GM19351 (cell line): ENCODE data around the gene HLA-A.

Experiments
- ATAC-seq: cut with Tn5 transposase; IDR thresholded peaks from one replicate; pipeline ENCODE4 v1.9.1; 2021; ENCODE audit warnings: mild to moderate bottlenecking, moderate library complexity; ENCODE audit not compliant: unreplicated experiment

HLA-A gene

DNA sequence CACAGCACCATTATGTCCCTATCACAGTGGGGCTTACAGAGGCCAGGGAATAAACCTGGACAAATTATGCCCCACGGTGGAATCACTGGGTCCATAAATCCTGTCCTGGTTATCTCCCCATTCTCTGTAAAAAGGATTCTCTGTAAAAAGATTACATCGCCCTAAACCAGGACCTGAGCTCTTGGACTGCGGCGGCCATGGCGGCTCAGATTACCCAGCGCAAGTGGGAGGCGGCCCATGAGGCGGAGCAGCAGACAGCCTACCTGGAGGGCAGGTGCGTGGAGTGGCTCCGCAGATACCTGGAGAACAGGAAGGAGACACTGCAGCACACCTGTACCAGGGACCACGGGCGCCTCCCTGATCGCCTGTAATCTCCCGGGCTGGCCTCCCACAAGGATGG is 8.4 kb upstream of the HLA-A start:
- ATAC-seq = no peak

DNA sequence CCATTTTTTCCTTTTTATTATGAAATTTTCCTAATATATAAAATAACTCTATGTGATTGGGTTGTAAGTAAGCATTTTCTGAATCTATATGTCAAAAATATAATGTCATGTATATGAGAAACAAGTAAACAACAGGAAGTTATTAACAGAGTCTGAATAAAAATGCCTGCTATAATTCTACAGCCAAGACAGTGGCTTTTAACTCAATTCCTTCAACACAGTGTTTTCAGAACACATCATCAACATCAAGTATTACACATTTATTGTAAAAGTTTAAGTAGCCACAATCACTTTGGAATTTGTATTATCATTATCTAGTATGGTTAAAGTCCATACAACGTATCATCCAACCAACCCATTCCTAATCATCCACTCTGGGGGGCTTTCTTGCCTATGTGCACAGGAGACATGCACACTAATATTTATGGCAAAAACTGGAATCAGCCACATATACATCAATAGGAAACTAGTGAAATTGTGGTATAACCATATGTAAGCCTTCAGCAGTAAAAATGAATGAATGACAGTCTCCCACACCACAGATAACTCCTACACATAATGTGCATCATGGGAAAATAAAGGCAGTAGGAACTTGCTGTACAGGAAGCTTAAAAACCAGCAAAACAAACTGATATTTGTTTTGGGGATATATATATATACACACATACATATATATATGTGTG is 6.9 kb upstream of the HLA-A start:
- ATAC-seq = no peak

DNA sequence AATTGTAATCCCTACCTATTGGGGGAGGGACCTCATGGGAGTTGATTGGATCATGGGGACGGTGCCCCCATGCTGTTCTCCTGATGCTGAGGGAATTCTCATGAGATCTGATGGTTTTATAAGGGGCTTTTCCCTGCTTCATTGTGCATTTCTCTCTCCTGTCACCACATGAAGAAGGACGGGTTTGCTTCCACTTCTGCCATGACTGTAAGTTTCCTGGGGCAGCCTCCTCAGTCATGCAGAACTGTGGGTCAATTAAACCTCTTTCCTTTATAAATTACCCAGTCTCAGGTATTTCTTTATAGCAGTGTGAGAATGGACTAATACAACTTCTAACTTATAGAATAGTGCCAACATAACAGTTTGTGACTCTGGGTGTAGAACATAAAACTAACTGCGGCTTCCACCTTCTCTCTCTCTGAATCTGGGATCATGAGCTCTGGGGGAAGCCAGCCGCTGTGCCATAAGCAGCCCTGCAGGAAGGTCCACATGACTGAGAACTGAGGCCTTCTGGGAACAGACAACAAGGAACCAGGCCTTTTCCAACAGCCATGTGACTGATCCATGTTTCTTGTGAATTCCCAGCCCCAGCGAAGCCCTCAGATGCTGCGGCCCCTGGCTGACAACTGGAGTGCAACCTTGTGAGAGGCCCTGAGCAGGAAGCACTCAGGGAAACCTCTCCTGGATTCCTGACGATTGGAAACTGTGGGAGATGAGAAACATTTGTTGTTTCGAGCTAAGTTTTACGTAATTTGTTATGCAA is 3.4 kb upstream of the HLA-A start:
- no peak for ATAC-seq

DNA sequence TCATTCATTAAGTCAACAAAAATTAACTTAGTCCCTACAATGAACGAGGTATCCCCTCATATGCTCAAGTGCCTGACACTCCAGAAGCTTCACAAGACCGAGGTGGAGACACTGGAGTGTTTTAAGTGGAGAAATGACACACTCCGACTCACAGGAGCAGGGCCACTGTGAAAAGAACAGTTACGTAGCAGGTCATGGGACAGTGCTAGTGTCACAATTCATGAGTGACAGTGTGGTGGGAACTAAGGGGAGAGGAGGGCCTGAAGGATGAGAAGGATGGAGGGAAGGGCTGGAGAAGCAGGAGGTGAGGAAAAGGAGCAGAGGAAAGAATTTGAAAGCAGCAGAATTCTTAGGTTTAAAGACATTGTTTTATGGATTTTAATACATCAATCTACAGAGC is 1.3 kb upstream of the HLA-A start:
- no peak for ATAC-seq

DNA sequence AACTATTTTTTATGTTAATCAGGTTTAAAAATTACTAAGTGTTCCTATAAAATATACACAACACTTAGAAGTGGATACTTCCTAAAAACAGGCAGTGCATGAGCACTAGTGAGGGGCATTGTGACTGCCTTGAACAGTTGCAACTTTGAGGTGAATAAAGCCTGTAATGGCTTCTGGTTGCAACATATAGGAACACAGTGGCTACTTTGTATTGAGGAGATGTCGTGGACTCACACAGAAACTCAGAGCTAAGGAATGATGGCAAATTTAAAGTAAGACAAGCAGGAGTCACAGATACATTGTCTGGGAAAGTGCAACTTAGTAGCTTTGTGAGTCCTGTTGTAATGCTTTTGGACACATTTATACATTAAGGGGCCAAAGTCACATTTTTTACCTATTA is 861 bp upstream of the HLA-A start:
- no peak for ATAC-seq

DNA sequence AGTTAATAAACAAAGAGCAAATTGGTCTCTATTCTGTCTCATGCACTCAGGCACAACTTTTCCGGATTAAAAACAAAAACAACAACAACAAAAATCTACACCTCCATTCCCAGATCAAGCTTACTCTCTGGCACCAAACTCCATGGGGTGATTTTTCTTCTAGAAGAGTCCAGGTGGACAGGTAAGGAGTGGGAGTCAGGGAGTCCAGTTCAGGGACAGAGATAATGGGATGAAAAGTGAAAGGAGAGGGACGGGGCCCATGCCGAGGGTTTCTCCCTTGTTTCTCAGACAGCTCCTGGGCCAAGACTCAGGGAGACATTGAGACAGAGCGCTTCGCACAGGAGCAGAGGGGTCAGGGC is 437 bp upstream of the HLA-A start:
- ATAC-seq = no peak

DNA sequence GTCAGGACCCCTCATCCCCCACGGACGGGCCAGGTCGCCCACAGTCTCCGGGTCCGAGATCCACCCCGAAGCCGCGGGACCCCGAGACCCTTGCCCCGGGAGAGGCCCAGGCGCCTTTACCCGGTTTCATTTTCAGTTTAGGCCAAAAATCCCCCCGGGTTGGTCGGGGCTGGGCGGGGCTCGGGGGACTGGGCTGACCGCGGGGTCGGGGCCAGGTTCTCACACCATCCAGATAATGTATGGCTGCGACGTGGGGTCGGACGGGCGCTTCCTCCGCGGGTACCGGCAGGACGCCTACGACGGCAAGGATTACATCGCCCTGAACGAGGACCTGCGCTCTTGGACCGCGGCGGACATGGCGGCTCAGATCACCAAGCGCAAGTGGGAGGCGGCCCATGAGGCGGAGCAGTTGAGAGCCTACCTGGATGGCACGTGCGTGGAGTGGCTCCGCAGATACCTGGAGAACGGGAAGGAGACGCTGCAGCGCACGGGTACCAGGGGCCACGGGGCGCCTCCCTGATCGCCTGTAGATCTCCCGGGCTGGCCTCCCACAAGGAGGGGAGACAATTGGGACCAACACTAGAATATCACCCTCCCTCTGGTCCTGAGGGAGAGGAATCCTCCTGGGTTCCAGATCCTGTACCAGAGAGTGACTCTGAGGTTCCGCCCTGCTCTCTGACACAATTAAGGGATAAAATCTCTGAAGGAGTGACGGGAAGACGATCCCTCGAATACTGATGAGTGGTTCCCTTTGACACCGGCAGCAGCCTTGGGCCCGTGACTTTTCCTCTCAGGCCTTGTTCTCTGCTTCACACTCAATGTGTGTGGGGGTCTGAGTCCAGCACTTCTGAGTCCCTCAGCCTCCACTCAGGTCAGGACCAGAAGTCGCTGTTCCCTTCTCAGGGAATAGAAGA is 978 bp downstream of the HLA-A start:
- ATAC-seq = no peak

DNA sequence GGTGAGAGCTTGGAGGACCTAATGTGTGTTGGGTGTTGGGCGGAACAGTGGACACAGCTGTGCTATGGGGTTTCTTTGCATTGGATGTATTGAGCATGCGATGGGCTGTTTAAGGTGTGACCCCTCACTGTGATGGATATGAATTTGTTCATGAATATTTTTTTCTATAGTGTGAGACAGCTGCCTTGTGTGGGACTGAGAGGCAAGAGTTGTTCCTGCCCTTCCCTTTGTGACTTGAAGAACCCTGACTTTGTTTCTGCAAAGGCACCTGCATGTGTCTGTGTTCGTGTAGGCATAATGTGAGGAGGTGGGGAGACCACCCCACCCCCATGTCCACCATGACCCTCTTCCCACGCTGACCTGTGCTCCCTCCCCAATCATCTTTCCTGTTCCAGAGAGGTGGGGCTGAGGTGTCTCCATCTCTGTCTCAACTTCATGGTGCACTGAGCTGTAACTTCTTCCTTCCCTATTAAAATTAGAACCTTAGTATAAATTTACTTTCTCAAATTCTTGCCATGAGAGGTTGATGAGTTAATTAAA is 3.0 kb downstream of the HLA-A start:
- ATAC-seq = no peak

DNA sequence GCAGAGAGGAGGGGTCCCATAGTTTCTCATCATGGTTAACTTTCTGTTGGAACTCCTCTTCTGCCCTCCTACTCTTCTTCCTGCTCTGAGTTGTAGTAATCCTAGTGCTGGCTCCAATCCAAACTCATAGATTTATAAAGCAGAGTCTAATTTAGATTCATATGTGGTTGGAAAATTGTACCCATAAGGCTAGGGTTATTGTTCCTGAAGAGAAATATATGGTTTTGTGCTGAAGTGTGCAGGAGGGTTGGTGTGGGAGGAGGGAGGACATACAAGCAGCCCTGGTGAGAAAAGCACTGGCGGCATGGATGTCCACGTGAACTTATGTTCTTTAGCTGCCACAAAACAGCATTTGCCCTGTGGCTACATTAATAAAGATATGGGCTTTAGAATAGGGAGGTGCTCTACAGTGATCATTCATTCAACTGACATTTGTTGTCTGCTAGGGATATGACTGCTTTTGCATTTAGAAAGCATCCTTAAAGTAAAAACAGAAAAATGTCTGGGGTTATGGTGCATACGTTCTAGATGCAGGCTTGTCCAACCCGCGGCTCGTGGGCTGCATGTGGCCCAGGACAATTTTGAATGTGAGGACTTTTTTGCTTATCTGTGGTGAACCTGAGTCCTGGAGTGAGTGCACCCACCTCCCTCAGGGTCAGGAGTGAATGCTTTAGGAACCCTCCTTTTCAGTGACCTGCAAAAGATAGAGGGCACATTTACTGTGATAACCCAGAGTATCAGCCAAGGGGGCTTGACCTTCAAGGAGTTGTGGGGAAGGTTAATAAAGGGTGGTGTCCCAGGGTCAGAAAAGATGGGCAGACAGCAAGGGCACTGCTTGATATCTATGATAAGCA is 4.1 kb downstream of the HLA-A start:
- no peak for ATAC-seq

DNA sequence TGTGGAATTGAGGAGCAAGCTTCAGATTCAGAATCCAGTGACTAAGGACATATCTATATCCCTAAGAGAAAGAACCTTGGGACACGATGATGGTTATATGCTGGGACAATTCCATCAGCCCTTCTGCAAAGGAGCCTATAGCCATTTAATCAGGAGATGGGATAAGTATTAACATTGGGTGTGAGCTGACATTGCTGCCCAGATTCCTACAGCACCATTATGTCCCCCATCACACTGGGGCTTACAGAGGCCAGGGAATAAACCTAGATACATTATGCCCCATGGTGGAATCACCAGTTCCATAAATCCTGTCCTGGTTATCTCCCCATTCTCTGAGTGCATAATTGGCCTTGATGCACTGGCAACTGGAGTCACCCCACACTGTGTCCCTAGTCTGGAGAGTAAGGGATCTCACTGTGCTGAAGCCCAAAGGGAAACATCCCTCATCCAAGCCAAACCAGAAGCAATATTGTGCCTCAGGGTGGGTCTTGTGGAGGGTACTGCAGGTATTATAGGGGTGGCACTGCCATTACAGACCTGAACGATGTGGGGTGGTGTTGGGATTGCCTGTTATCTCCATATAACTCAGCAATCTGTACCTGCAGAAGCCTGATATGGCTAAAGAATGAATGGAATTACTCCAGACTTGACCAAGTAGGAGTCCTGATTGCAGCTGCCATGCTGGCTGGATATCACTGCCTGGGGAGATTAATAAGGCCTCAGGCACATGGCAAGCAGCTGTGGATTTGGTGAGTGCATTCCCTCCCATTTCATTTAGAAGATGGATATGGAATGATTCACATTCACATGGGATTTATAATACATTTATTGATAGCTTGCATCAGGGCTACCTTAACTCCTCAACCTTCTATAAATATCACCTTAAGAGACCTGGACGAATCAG is 5.0 kb downstream of the HLA-A start:
- ATAC-seq = no peak

DNA sequence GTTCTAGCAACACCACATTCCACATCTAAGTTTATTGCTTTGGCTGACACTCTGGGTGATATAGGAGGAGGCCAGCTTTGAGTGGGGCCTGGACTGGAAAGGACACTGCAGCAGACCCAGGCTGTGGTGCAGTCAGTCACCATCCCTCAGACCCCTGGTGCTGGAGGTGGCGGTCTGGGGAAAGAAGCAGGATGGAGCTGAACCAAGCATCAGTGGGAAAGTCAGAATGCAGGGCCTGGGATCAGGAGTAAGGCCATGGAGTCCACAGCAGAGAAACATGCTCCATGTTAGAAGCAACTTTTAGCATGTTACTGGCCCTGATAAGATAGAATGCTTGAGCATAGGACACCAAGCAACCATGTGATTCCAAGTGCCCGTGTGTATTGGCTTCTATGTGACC is 5.9 kb downstream of the HLA-A start:
- ATAC-seq = no peak

DNA sequence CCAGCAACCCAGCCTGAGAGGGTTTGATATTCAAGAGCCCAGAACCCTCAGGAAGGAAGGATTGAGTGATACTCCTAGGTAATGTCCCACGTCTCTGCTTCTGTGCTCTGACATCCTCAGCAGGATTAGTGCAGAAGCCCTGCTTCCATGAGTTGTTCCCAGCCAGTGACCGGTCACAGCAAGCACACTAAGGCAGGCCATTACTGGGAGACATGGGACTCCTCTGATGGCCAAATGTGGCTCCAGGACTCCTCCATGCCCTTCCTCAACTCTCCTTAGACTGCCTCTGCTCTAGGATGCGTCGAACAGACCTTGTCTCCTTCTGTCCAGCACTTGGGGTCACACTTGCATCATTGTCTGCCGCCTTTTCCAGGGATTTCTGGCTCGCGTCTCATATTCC is 7.6 kb downstream of the HLA-A start:
- ATAC-seq = no peak

DNA sequence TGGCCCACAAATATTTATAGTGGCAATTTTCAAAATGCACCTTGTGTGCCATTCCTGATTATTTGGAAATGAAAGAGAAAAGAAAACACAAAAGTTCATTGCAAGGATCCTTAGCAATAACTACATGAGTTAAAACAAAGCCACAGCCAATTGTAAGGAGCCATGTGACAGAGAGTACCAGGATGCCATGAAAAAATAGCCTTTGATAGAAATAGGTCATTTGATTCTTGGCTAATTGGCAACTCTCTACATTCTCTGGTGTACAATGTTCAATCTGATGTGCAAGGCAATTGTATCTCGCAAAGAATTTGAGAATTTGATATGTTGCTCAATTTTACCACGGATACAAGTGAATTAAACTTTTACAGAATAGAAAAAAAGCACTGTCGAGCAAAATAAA is 9.6 kb downstream of the HLA-A start:
- no peak for ATAC-seq

DNA sequence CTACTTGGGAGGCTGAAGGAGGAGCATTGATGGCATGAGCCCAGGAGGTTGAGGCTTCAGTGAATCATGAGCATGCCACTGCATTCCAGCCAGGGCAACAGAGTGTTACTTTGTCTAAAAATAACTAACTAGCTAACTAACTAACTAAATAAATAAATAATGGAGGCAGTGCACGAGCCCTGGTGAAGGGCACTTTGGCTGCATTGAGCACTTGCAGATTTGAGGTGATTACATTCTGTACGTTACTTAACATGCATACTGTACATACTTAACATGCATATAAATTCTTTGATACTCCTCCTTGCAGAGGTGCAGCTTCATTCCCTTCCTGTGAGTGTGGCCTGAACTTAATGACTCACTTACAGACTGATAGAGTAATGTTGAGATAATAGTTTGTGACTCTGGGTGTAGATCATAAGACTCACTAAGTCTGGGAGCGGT is 10.7 kb downstream of the HLA-A start:
- ATAC-seq = no peak

DNA sequence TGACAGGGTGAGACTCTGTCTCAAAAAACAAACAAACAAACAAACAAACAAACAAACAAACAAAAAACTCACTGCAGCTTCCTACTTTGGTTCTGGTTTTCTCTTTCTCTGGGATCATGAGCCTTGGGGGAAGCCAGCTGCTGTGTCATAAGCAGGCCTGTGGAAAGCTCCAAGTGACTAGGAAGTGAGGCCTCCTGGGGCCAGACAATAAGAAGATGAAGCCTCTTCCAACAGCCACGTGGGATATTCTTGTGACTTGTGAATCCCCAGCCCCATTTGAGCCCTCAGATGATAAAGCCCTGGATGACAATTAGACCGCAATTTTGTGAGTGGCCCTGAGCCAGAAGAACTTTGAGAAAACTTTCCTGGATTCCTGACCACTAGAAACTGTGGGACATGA is 11.4 kb downstream of the HLA-A start:
- ATAC-seq = no peak

DNA sequence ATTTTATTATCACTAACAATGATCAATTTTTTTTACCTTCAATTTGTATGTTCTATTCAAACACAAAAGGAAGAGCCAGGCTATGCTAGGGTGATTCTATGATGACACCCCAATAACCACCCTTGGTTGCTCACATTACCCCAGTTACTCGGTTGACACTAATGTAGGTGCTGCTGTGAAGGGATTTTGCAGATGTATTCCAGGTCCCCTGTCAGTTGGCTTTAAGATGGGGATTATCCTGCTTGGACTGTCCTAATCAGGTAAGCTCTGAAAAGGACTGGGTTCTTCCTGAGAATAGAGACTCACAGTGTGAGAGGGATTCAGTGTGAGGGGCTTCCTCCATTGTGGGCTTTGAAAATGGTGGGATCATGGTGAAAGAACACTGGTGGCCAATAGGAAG is 11.9 kb downstream of the HLA-A start:
- ATAC-seq = no peak

DNA sequence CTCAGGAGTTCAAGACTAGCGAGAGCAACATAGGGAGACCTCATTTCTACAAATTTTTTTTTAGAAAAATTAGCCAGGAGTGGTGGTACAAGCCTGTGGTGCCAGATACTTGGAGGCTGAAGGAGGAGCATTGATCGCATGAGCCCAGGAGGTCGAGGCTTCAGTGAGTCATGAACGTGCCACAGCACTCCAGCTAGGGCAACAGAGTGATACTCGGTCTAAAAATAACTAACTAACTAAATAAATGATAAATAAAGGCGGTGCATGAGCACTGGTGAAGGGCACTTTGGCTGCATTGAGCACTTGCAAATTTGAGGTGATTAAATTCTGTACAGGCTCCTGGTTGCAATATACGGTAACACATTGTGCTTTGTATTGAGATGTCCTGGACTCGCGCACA is 13.5 kb downstream of the HLA-A start:
- ATAC-seq = no peak

DNA sequence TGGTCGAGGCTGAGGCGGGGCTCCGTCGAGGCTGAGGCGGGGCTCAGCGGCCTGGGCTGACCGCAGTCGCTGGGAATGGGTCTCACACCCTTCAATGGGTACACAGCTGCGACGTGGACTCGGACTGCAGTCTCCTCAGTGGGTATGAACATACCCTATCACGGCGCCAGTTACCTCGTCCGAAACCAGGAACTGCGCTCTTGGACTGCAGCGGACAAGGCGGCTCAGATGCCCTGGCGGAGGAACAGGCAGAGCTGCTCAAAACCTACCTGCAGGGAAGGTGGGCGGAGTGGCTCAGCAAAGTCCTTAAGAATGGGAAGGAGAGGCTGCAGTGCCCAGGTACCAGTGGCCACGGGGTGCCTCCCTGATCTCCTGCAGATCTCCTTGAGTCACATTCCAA is 14.2 kb downstream of the HLA-A start:
- ATAC-seq = no peak

DNA sequence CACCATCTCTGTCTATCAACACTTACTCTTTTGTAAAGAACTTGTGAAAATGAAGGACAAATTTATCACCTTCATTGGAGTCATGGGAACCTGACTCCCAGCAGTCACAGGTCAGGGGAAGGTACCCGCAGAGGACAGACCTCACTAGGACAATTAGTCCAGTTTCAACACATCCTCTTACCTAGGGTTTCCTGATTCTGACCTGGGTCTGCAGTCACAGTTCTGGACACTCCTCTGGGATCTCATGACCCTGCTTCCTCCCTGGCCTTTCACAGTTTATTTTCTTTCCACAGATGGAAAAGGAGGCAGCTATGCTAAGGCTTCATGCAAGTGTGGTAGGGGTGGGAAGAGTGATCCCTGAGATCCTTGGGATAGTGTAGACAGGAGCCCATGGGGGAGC is 15.7 kb downstream of the HLA-A start:
- ATAC-seq = no peak

DNA sequence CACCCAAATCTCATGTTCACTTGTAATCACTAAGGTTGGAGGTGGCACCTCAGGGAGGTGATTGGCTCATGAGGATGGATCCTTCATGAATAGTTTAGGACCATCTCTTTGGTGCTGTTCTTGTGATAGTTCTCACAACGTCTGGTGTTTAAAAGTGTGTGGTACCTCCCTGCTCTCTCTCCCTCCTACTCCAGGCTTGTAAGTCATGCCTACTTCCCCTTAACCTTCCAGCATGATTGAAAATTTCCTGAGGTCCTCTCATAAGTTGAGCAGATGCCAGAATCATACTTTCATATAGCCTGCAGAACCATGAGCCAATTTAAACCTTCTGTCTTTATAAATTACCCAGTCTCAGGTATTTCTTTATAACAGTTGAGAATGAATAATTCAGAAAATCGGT is 16.6 kb downstream of the HLA-A start:
- no peak for ATAC-seq
